Esophagus squamous epithelium (tissue), 4 donors: ENCODE measurements around the gene SIK1.
A peak's percentile ranks its signal among the peaks of the same experiment; 100 is the strongest.

ENCODE experiments used
- POLR2A ChIP-seq, 4 donors: fragments of 450-650 bp; IDR thresholded peaks; one replicate each; pipeline ENCODE4 v1.6.1; 2017; ENCODE audit warnings: antibody characterized with exemption in 4 of 4, mild to moderate bottlenecking in 4 of 4, moderate library complexity in 3 of 4
- TF ChIP-seq, protein P1 (sequence below), 6 experiments: fragments of 450-650 bp in 4 of 6; fragments of 200-600 bp in 2 of 6; sonication (generic) in 2 of 6; IDR thresholded peaks; one replicate each; pipeline ENCODE4 v1.5.1; 2016 to 2019; ENCODE audit warnings: antibody characterized with exemption in 6 of 6, mild to moderate bottlenecking in 4 of 6, moderate library complexity in 4 of 6

DNA sequence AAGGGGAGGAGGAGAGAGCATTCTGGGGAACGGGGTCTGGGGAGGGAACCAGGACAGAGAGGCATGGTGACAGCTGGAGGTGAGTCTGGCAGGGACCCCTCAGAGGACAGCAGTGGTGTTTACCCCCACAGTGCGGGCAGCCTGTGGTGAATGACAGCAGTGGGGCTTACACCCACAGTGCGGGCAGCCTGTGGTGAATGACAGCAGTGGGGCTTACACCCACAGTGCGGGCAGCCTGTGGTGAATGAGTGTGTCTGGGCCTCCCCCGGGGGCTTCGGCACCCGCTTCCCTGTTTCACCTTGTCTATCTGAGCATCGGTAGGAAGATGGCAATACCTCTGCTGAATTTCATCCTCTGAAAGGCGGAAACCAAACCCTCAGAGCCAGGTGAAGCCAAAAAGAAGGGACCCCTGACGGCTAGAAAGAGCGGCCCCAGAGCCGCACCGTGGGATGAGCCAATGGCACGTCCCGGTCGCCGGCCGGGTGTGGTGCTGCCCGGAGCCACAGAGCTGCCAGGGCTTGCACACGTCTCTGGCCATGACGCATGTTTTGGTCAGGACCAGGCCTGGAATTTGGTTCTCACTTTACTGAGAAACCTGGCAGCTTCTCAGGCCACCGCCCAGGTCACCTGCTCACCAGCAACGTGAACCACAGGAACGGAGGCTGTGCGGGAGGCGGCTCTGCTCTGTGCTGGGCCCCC, 54.1 kb downstream of the SIK1 start:
- TF ChIP-seq, protein P1, sequence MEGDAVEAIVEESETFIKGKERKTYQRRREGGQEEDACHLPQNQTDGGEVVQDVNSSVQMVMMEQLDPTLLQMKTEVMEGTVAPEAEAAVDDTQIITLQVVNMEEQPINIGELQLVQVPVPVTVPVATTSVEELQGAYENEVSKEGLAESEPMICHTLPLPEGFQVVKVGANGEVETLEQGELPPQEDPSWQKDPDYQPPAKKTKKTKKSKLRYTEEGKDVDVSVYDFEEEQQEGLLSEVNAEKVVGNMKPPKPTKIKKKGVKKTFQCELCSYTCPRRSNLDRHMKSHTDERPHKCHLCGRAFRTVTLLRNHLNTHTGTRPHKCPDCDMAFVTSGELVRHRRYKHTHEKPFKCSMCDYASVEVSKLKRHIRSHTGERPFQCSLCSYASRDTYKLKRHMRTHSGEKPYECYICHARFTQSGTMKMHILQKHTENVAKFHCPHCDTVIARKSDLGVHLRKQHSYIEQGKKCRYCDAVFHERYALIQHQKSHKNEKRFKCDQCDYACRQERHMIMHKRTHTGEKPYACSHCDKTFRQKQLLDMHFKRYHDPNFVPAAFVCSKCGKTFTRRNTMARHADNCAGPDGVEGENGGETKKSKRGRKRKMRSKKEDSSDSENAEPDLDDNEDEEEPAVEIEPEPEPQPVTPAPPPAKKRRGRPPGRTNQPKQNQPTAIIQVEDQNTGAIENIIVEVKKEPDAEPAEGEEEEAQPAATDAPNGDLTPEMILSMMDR (IDR thresholded peaks at IDR 0.05) = no peak
- TF ChIP-seq POLR2A (IDR thresholded peaks at IDR 0.05) = peak in 2 of 4 donors; percentile 18 to 28
